H1 (cell line): ENCODE measurements around the gene CREBBP. TPM values are rescaled to one million over a fixed set of nuclear protein-coding genes. Genes with fewer than 3 reads are reported as not detected.

ENCODE experiments used
- CTCF ChIA-PET: fragments of 300-600 bp; sonication (Branson Sonifier 250); formaldehyde crosslinking; loops from one replicate; lab custom pipeline; 2021; ENCODE audit not compliant: partially characterized antibody; lab: Charles Lee
- POLR2A ChIA-PET: fragments of 300-600 bp; sonication (Branson Sonifier 250); formaldehyde crosslinking; loops from one replicate; lab custom pipeline; 2021; ENCODE audit warnings: inconsistent platforms; ENCODE audit not compliant: partially characterized antibody; lab: Charles Lee
- DNase-seq, 2 experiments: peaks; one replicate each; pipeline versions ENCODE4 v3.0.0 to v3.0.0-alpha.2; 2010 to 2022; ENCODE audit warnings: low spot score in 2 of 2, low read depth in 1 of 2, mixed read lengths in 1 of 2
- FAIRE-seq: peaks from 2 replicates; lab custom pipeline; 2011; peaks lifted over from hg19 to GRCh38; lab: Jason Lieb, UNC
- H2AFZ ChIP-seq: 2 replicates; pipeline ENCODE4 v1.8.1; 2012; ENCODE audit warnings: low read length, inconsistent platforms
- H2AK5ac ChIP-seq: 2 replicates; pipeline ENCODE4 v1.6.1; 2013; ENCODE audit warnings: low read depth, low read length
- H2BK120ac ChIP-seq: replicated peaks from 2 replicates; pipeline ENCODE3; 2013; ENCODE audit warnings: low read depth, low read length, inconsistent platforms
- H2BK12ac ChIP-seq: 2 replicates; pipeline ENCODE4 v1.6.1; 2013; ENCODE audit warnings: low read depth, low read length
- H2BK15ac ChIP-seq: 2 replicates; pipeline ENCODE4 v1.6.1; 2013; ENCODE audit warnings: low read length
- H2BK20ac ChIP-seq: 2 replicates; pipeline ENCODE4 v1.6.1; 2013; ENCODE audit warnings: low read length
- H2BK5ac ChIP-seq: 2 replicates; pipeline ENCODE4 v1.6.1; 2013; ENCODE audit warnings: low read depth, low read length
- H3K14ac ChIP-seq: 2 replicates; pipeline ENCODE4 v1.6.1; 2013; ENCODE audit warnings: inconsistent platforms; ENCODE audit not compliant: insufficient read length
- H3K18ac ChIP-seq: 2 replicates; pipeline ENCODE4 v1.6.1; 2013; ENCODE audit warnings: low read length; ENCODE audit errors: extremely low read depth
- H3K23ac ChIP-seq: 2 replicates; pipeline ENCODE4 v1.6.1; 2013; ENCODE audit warnings: inconsistent platforms; ENCODE audit not compliant: insufficient read length
- H3K23me2 ChIP-seq: 2 replicates; pipeline ENCODE4 v1.6.1; 2013; ENCODE audit warnings: low read depth, low read length
- H3K27ac ChIP-seq: 2 replicates; pipeline ENCODE4 v1.6.1; 2011; ENCODE audit warnings: low read depth, low read length, inconsistent platforms
- H3K27me3 ChIP-seq, 4 experiments: replicated peaks in 1 of 4; 1 replicate in 1 of 4; 2 replicates in 3 of 4; pipeline versions ENCODE4 v1.6.1 to v1.8.1; 2011 to 2013; ENCODE audit warnings: low read length in 3 of 4, mild to moderate bottlenecking in 3 of 4, inconsistent platforms in 2 of 4, mixed read lengths in 2 of 4, moderate library complexity in 1 of 4; ENCODE audit not compliant: control insufficient read depth in 3 of 4, insufficient read depth in 3 of 4; ENCODE audit errors: extremely low read depth in 1 of 4
- H3K36me3 ChIP-seq, 4 experiments: 2 replicates each; pipeline versions ENCODE4 v1.6.1 to v1.8.1; 2011 to 2013; ENCODE audit warnings: mild to moderate bottlenecking in 4 of 4, low read length in 3 of 4, moderate library complexity in 2 of 4, control low read depth in 1 of 4, inconsistent platforms in 1 of 4; ENCODE audit not compliant: insufficient read depth in 4 of 4, control insufficient read depth in 2 of 4
- H3K4ac ChIP-seq: replicated peaks from 2 replicates; pipeline ENCODE3; 2013; ENCODE audit warnings: low read length, low read depth, mixed read lengths, inconsistent platforms; ENCODE audit not compliant: insufficient read length
- H3K4me1 ChIP-seq, 4 experiments: replicated peaks in 1 of 4; 1 replicate in 1 of 4; 2 replicates in 3 of 4; pipeline versions ENCODE4 v1.6.1 to v1.8.1; 2011 to 2013; ENCODE audit warnings: low read length in 3 of 4, inconsistent platforms in 2 of 4, mixed read lengths in 1 of 4; ENCODE audit not compliant: insufficient read depth in 4 of 4, control insufficient read depth in 3 of 4
- H3K4me2 ChIP-seq, 2 experiments: 2 replicates each; pipeline versions ENCODE4 v1.6.1 to v1.8.1; 2011 to 2013; ENCODE audit warnings: low read depth in 2 of 2, low read length in 2 of 2, control low read depth in 1 of 2, inconsistent platforms in 1 of 2, mild to moderate bottlenecking in 1 of 2; ENCODE audit not compliant: insufficient read depth in 1 of 2
- H3K4me3 ChIP-seq, 4 experiments: fragments of 200-600, 300-600 bp in 1 of 4; sonication (generic), shearing (Covaris generic), sonication (Bioruptor Twin) in 1 of 4; 2 replicates each; pipeline versions ENCODE4 v1.5.1 to v1.8.1; 2011 to 2016; ENCODE audit warnings: low read length in 4 of 4, low read depth in 3 of 4, control low read depth in 2 of 4, inconsistent platforms in 2 of 4, mild to moderate bottlenecking in 2 of 4, mixed read lengths in 1 of 4, moderate library complexity in 1 of 4; ENCODE audit not compliant: insufficient read depth in 2 of 4; ENCODE audit errors: extremely low read depth in 1 of 4
- H3K56ac ChIP-seq: replicated peaks from 2 replicates; pipeline ENCODE3; 2013; ENCODE audit warnings: low read depth, mild to moderate bottlenecking, mixed read lengths, low read length, inconsistent platforms; ENCODE audit not compliant: insufficient read length
- H3K79me1 ChIP-seq: 2 replicates; pipeline ENCODE4 v1.6.1; 2013; ENCODE audit warnings: low read depth, low read length, control low read depth
- H3K79me2 ChIP-seq, 2 experiments: 2 replicates each; pipeline versions ENCODE4 v1.6.1 to v1.8.1; 2012 to 2013; ENCODE audit warnings: low read length in 2 of 2, mild to moderate bottlenecking in 2 of 2, inconsistent platforms in 1 of 2; ENCODE audit not compliant: insufficient read depth in 2 of 2, control insufficient read depth in 1 of 2
- H3K9ac ChIP-seq, 4 experiments: replicated peaks in 1 of 4; 1 replicate in 1 of 4; 2 replicates in 3 of 4; pipeline versions ENCODE4 v1.6.1 to v1.8.1; 2011 to 2013; ENCODE audit warnings: low read depth in 3 of 4, low read length in 3 of 4, control low read depth in 2 of 4, mild to moderate bottlenecking in 2 of 4, moderate library complexity in 2 of 4, inconsistent platforms in 1 of 4; ENCODE audit errors: extremely low read depth in 1 of 4
- H3K9me3 ChIP-seq, 2 experiments: 2 replicates each; pipeline versions ENCODE4 v1.6.1 to v1.8.1; 2012 to 2013; ENCODE audit warnings: mild to moderate bottlenecking in 2 of 2, moderate library complexity in 2 of 2, control low read depth in 1 of 2, inconsistent platforms in 1 of 2, low read depth in 1 of 2, low read length in 1 of 2, mixed read lengths in 1 of 2; ENCODE audit not compliant: insufficient read depth in 2 of 2
- H4K20me1 ChIP-seq, 2 experiments: replicated peaks in 1 of 2; 2 replicates each; pipeline versions ENCODE3 to v1.8.1; 2011 to 2013; ENCODE audit warnings: inconsistent platforms in 2 of 2, low read length in 2 of 2, mild to moderate bottlenecking in 1 of 2; ENCODE audit not compliant: insufficient read depth in 2 of 2, control insufficient read depth in 1 of 2
- H4K5ac ChIP-seq: 2 replicates; pipeline ENCODE4 v1.6.1; 2013; ENCODE audit warnings: low read length, low read depth, mixed read lengths, inconsistent platforms; ENCODE audit not compliant: insufficient read length
- H4K8ac ChIP-seq: 2 replicates; pipeline ENCODE4 v1.8.0; 2013; ENCODE audit warnings: mild to moderate bottlenecking, moderate library complexity, low read length, inconsistent platforms; ENCODE audit not compliant: insufficient read depth; ENCODE audit errors: extremely low read depth
- H4K91ac ChIP-seq: replicated peaks from 2 replicates; pipeline ENCODE3; 2013; ENCODE audit warnings: low read length, mixed read lengths, inconsistent platforms; ENCODE audit not compliant: insufficient read length
- GABPA ChIP-seq: IDR thresholded peaks from 2 replicates; pipeline ENCODE4 v1.6.1; 2011; ENCODE audit warnings: mild to moderate bottlenecking, low read length, moderate library complexity, borderline replicate concordance; ENCODE audit not compliant: insufficient read depth
- YY1 ChIP-seq: IDR thresholded peaks from 2 replicates; pipeline ENCODE4 v1.6.1; 2011; ENCODE audit warnings: low read depth, mild to moderate bottlenecking, low read length
- WGBS, 2 experiments: shearing (Covaris generic) in 1 of 2; methylation state at CpG; one replicate each; pipeline versions ENCODE4 v1.1.6 to v1.1.7; 2013 to 2015; ENCODE audit warnings: low lambda C conversion rate in 2 of 2, mixed read lengths in 2 of 2, inconsistent platforms in 1 of 2, low coverage in 1 of 2, missing lambda C conversion rate in 1 of 2; ENCODE audit not compliant: insufficient replicate concordance in 2 of 2, insufficient coverage in 1 of 2, insufficient read length in 1 of 2; ENCODE audit errors: extremely low coverage in 1 of 2, missing lambda C conversion rate in 1 of 2; 5-methylcytosine and 5-hydroxymethylcytosine counted together
- polyA plus RNA-seq, 7 experiments: library from polyadenylated mRNA; depleted of rRNA in 3 of 7; stranded (reverse) in 5 of 7; unstranded in 2 of 7; fragments of >200 nt in 5 of 7; fragments of 200-250 nt in 2 of 7; gene quantifications; 1 replicate in 5 of 7; 2 replicates in 1 of 7; 4 replicates in 1 of 7; pipeline versions ENCODE4 v1.2.1 to v1.2.3, GENCODE V29; 2011 to 2013; ENCODE audit warnings: missing spikeins in 2 of 7, mixed read lengths in 2 of 7
- total RNA-seq: library from RNA; stranded (reverse); fragmentation: NEBNext Ultra II Directional; extraction: Animal tissue kit (Norgen Biotek cat#: 25700); gene quantifications from 2 replicates; pipeline ENCODE4 v1.2.1, GENCODE V29; 2021

The CREBBP gene
- total and polyA plus RNA-seq, 2 of the 8 experiments (the other 6 are each of a cell fraction or from before 2014, with no cell fraction given) = 10.0 to 60.1 TPM

GRCh38 chr16:3904875-3905274, 24.4 kb upstream of the CREBBP start:
- no peak overlapping the region for H2BK120ac ChIP-seq
- no peak overlapping the region for H3K14ac ChIP-seq
- H2BK15ac ChIP-seq = no peak overlapping the region
- no peak overlapping the region for H3K4me2 ChIP-seq
- no peak overlapping the region for H3K23ac ChIP-seq
- no peak overlapping the region for H3K56ac ChIP-seq
- no peaks in the 10 kb centered on the region for H3K79me1 ChIP-seq
- H3K18ac ChIP-seq = no peak overlapping the region
- H2BK12ac ChIP-seq = no peak overlapping the region
- H4K91ac ChIP-seq = no peak overlapping the region
- no peak overlapping the region for H2AFZ ChIP-seq
- ChIA-PET CTCF (interaction anchor here (0.6 kb wide), 1 partner anchor 219 kb away, joined by 3 read pairs; no protein-coding TSS in a partner anchor), POLR2A (interaction anchor here (0.7 kb wide), 1 partner anchor 750 kb away, joined by 3 read pairs; no protein-coding TSS in a partner anchor)
- H3K23me2 ChIP-seq = no peaks in the 10 kb centered on the region
- no peak for FAIRE-seq
- H2BK5ac ChIP-seq = no peak overlapping the region
- no peak overlapping the region for H2AK5ac ChIP-seq
- H3K9me3 ChIP-seq = no peaks in the 10 kb centered on the region
- no peak overlapping the region for H2BK20ac ChIP-seq
- no peaks in the 10 kb centered on the region for H4K20me1 ChIP-seq
- TF ChIP-seq YY1 = peak; percentile 50; the same call in 1 of the 2 replicates
- TF ChIP-seq GABPA = no peak
- DNase-seq = no peak
- no peak overlapping the region for H4K5ac ChIP-seq
- WGBS, 2 experiments = 71% methylated on average over 3 of the region's 3 CpGs; no CpG with 5 or more reads in 1 of the 2 experiments
- no peak overlapping the region for H3K9ac ChIP-seq
- no peak overlapping the region for H3K4ac ChIP-seq
- no peaks in the 10 kb centered on the region for H3K27me3 ChIP-seq
- no peak overlapping the region for H3K4me3 ChIP-seq
- H3K36me3 ChIP-seq = no peaks in the 10 kb centered on the region
- no peaks in the 10 kb centered on the region for H3K79me2 ChIP-seq
- no peak overlapping the region for H3K27ac ChIP-seq
- H3K4me1 ChIP-seq = no peaks in the 10 kb centered on the region
- no peak overlapping the region for H4K8ac ChIP-seq
